Measurements from ENCODE around the gene STARD6. TPM values are rescaled to one million over a fixed set of nuclear protein-coding genes. Genes with fewer than 3 reads are reported as not detected.

The STARD6 gene
- total and polyA plus RNA-seq, 2 donors from 2014 or later: 0.19 TPM; not detected in 1

- intact Hi-C loops (cut with DNase I): no loop called here
- FAIRE-seq: no peak
- no peak overlapping the region for H3K9ac ChIP-seq (ENCODE audit: low read length in 3 of 3)
- no peak overlapping the region for H3K4me3 ChIP-seq (ENCODE audit: low read length in 3 of 3)
- no peak overlapping the region for H3K27ac ChIP-seq (ENCODE audit: low read depth in 2 of 2, low read length in 2 of 2)
- DNase-seq: no peak
- H3K9me3 ChIP-seq (ENCODE audit: control insufficient read depth in 2 of 3, insufficient read depth in 1 of 3, low read length in 3 of 3): no peaks in the 10 kb centered on the region
- no peaks in the 10 kb centered on the region for H3K36me3 ChIP-seq (ENCODE audit: control insufficient read depth in 2 of 3, insufficient read depth in 3 of 3, low read length in 3 of 3)
- TF ChIP-seq CTCF (IDR thresholded peaks at IDR 0.05; ENCODE audit: borderline replicate concordance, extremely low read depth, insufficient read depth): no peak
- no peaks in the 10 kb centered on the region for H3K27me3 ChIP-seq (ENCODE audit: control insufficient read depth, insufficient read depth, low read length)
- H3K4me1 ChIP-seq (ENCODE audit: control insufficient read depth in 2 of 3, insufficient read depth in 2 of 3, low read depth in 1 of 3, low read length in 3 of 3): no peaks in the 10 kb centered on the region
Observed at GRCh38 chr18:54378057-54378456, 20.4 kb upstream of the STARD6 start.

GRCh38 chr18:54360406-54360805 lies 2.7 kb upstream of the STARD6 start:
- FAIRE-seq (no peak), DNase-seq (no peak)
- Histone ChIP-seq H3K4me3 (ENCODE audit: low read length in 3 of 3) (no peak overlapping the region), H3K27ac (ENCODE audit: low read depth in 2 of 2, low read length in 2 of 2) (no peak overlapping the region), H3K36me3 (ENCODE audit: control insufficient read depth in 2 of 3, insufficient read depth in 3 of 3, low read length in 3 of 3) (no peaks in the 10 kb centered on the region), H3K27me3 (ENCODE audit: control insufficient read depth, insufficient read depth, low read length) (no peaks in the 10 kb centered on the region), H3K9ac (ENCODE audit: low read length in 3 of 3) (no peak overlapping the region), H3K4me1 (ENCODE audit: control insufficient read depth in 2 of 3, insufficient read depth in 2 of 3, low read depth in 1 of 3, low read length in 3 of 3) (no peaks in the 10 kb centered on the region), H3K9me3 (ENCODE audit: control insufficient read depth in 2 of 3, insufficient read depth in 1 of 3, low read length in 3 of 3) (no peaks in the 10 kb centered on the region)
- intact Hi-C loops (cut with DNase I): no loop called here
- TF ChIP-seq CTCF (IDR thresholded peaks at IDR 0.05; ENCODE audit: borderline replicate concordance, extremely low read depth, insufficient read depth): no peak

- FAIRE-seq (peak; percentile 11), DNase-seq (peak in 2 of 5 donors; percentile 13 to 21)
- Histone ChIP-seq H3K9ac (ENCODE audit: low read length in 3 of 3) (peak overlapping the region in 1 of 3 donors; percentile 54), H3K27me3 (ENCODE audit: control insufficient read depth, insufficient read depth, low read length) (no peaks in the 10 kb centered on the region), H3K4me3 (ENCODE audit: low read length in 3 of 3) (peak overlapping the region in 1 of 3 donors; percentile 90), H3K9me3 (ENCODE audit: control insufficient read depth in 2 of 3, insufficient read depth in 1 of 3, low read length in 3 of 3) (no peaks in the 10 kb centered on the region), H3K4me1 (ENCODE audit: control insufficient read depth in 2 of 3, insufficient read depth in 2 of 3, low read depth in 1 of 3, low read length in 3 of 3) (no peaks in the 10 kb centered on the region), H3K27ac (ENCODE audit: low read depth in 2 of 2, low read length in 2 of 2) (no peak overlapping the region), H3K36me3 (ENCODE audit: control insufficient read depth in 2 of 3, insufficient read depth in 3 of 3, low read length in 3 of 3) (no peaks in the 10 kb centered on the region)
- no peak for TF ChIP-seq CTCF (IDR thresholded peaks at IDR 0.05; ENCODE audit: borderline replicate concordance, extremely low read depth, insufficient read depth)
- intact Hi-C loops (cut with DNase I): no loop called here
Observed at GRCh38 chr18:54359233-54359632, 1.6 kb upstream of the STARD6 start.

- DNase-seq: peak in 1 of 5 donors; percentile 71
- H3K4me1 ChIP-seq (ENCODE audit: control insufficient read depth in 2 of 3, insufficient read depth in 2 of 3, low read depth in 1 of 3, low read length in 3 of 3): no peaks in the 10 kb centered on the region
- H3K4me3 ChIP-seq (ENCODE audit: low read length in 3 of 3): peak overlapping the region; percentile 80 to 90 (median 87)
- peak overlapping the region in 2 of 3 donors; percentile 54 to 75 for H3K9ac ChIP-seq (ENCODE audit: low read length in 3 of 3)
- no peak for FAIRE-seq
- intact Hi-C loops (cut with DNase I): no loop called here
- H3K27ac ChIP-seq (ENCODE audit: low read depth in 2 of 2, low read length in 2 of 2): no peak overlapping the region
- H3K27me3 ChIP-seq (ENCODE audit: control insufficient read depth, insufficient read depth, low read length): no peaks in the 10 kb centered on the region
- H3K36me3 ChIP-seq (ENCODE audit: control insufficient read depth in 2 of 3, insufficient read depth in 3 of 3, low read length in 3 of 3): no peaks in the 10 kb centered on the region
- no peak for TF ChIP-seq CTCF (IDR thresholded peaks at IDR 0.05; ENCODE audit: borderline replicate concordance, extremely low read depth, insufficient read depth)
- H3K9me3 ChIP-seq (ENCODE audit: control insufficient read depth in 2 of 3, insufficient read depth in 1 of 3, low read length in 3 of 3): no peaks in the 10 kb centered on the region
Observed at GRCh38 chr18:54358495-54359040, 910 bp upstream of the STARD6 start.

Data from kidney (tissue), 14 donors.